Left ventricle myocardium superior (tissue), 1 donor: ENCODE results near the gene GMPR2. TPM values are rescaled to one million over a fixed set of nuclear protein-coding genes. Genes with fewer than 3 reads are reported as not detected.
"Not testable (repeated sequence)": the region's sequence is repeated elsewhere in the genome, so short reads cannot be mapped to it uniquely, and the experiment has no call there.

Experiments
- ATAC-seq: fragments of 200-7000 bp; cut with Tn5 transposase; one replicate; pipeline ENCODE4 v1.9.1; 2020; ENCODE audit warnings: mild to moderate bottlenecking, moderate library complexity
- DNase-seq: peaks from one replicate; pipeline ENCODE4 v3.0.0-alpha.2; 2020
- intact Hi-C: fragments of 100-400 bp; cut with micrococcal nuclease; formaldehyde crosslinking; loops from one replicate; pipeline ENCODE4 v1.11.0; 2022
- total RNA-seq: library from RNA; stranded (reverse); fragmentation: NEBNext Ultra II Directional; extraction: Animal tissue kit (Norgen Biotek cat#: 25700); gene quantifications from one replicate; pipeline ENCODE4 v1.2.1, GENCODE V29; 2021
- donor health status: DM: no; HTN: yes; CAD: no; lungs with severe emphysema.

GMPR2 gene
- total RNA-seq, 1 donor from 2014 or later: 29.0 TPM

DNA sequence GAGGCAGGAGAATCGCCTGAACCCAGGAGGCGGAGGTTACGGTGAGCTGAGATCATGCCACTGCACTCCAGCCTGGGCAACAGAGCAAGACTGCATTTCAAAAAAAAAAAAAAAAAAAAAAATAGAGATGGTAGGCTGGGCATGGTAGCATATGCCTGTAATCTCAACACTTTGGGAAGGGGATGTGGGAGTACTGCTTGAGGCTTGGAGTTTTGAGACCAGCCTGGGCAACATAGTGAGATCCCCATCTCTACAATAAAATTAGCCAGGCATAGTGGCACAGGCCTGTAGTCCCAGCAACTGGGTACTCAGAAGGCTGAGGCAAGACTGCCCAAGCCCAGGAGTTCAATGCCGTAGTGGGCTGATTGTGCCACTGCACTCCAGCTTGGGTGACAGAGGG lies 9.7 kb upstream of the GMPR2 start:
- intact Hi-C loops, DNase-seq, ATAC-seq: not testable (repeated sequence)

DNA sequence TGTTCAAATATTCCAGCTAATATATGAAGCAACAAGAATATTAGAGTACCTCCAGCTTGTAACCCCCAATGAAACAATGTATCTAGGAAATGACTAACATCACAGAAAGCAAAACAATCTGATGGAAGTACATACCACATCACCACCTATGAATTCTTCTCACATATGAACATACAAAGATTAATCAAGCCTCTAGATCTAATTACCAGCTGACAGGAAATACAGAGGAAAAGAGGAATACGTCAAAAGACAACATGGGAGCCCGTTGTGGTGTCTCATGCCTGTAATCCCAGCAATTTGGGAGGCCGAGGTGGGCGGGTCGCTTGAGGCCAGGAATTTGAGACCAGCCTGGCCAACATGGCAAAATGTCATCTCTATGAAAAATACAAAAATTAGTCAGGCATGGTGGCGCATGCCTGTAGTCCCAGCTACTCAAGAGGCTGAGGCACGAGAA lies 8.1 kb upstream of the GMPR2 start:
- intact Hi-C loops: no loop called here
- no peak for DNase-seq
- no peak for ATAC-seq

DNA sequence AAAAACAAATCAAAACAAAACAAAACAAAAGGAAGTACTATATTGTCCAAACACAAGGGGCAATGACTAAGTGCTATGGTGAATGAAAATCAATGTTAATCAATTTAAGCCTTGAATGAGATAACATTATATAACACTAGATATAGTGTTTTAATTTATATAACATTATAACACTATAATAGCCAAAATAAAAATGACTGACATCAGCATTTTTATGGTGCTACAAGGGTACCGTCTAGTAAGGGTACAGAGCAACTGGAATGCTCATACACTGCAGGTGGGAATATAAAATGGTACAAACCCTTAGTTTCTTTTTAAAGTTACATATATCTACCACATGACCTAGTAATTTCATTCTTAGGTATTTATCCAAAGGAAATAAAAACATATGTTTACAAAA lies 6.3 kb upstream of the GMPR2 start:
- ATAC-seq (no peak), DNase-seq (no peak)
- intact Hi-C loops: no loop called here

DNA sequence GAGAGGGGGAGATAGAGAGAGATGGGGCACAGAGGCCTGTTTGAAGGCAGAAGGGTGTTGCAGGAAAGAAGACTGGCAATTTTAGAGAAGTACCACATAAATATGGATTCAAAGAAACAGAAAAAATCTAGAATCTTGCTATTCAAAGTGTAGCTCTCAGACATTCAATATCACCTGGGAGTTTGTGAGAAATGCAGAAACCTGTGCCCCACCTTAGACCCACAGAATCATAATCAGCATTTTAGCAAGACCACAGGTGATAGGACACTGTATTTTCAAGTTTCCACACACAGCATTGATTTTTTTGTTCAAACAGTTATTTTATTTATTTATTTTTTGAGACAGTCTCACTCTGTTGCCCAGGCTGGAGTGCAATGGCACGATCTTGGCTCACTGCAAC lies 3.8 kb upstream of the GMPR2 start:
- DNase-seq (no peak), ATAC-seq (no peak)
- intact Hi-C loops: no loop called here

DNA sequence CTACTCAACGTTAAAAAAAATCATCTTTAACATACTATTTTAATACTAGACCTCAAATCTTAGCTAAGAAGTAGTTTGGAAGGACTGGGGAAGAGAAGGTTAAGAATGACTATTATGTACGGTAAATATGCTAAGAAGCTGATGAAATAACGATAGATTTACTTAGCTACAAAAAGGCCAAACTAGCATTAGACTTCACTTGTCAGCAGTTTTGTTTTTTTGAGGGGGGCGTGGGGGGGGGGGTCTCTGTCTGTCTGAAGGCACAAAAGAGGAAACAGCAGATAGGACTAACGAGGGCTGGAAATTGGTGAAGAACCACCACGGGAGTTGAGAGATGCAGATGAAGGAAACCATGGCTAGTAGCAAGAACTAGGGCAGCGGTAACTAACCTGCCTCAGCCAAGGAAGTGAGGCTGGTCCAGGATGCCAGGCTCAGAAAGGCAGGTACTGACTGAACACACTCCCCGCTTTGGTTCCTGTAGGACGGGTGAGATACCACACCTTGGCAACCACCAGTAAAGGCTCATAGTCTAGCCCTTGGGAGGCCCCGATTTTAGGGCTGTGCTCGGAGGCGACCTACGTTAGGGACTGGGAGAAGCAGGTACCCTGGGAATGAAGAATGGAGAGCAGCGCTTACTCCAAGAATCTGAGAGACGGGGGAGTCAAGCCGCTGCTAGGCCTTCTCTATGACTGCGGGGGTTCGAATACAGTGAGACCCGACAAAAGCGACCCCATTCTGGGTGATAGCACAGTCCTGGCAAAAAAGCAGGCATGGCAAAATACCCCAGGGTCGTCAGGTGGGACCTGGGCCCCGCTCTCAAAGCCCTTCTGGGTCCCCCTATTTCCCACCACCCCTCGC lies 1.2 kb upstream of the GMPR2 start:
- DNase-seq (no peak), ATAC-seq (no peak)
- intact Hi-C loops: no loop called here

DNA sequence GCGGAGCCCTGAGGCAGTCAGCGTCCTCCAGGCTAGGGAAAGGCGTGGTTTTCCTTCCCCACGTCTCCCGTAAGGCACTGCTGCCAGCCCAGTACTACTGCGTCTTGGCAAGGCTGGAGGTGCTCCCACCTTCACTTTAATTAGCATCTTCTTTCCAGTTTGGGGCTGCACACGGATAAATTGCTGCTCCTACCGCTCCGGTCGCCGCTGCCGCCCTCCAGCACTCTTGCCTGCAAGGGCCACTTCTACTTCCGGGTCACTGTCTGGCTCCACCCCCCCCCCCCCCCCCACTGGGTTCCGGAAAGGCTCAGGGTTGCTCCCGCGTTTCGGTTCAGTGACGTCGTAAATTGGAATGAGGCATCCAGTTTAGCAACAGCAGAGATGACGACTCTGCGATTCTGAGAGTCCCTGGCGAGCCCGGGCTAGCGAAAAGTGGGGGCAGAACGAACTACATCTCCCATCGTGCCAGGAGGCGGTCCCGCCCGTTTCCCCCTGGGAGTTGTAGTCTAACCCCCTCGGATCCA lies 546 bp upstream of the GMPR2 start, which contains the start of gene NEDD8:
TSS of gene NEDD8 (minus strand) at position 247 of the 524 bp plus-strand sequence. CDS start at position 147, 100 bp downstream.
- peak; percentile 90 for ATAC-seq
- intact Hi-C loops: no loop called here

DNA sequence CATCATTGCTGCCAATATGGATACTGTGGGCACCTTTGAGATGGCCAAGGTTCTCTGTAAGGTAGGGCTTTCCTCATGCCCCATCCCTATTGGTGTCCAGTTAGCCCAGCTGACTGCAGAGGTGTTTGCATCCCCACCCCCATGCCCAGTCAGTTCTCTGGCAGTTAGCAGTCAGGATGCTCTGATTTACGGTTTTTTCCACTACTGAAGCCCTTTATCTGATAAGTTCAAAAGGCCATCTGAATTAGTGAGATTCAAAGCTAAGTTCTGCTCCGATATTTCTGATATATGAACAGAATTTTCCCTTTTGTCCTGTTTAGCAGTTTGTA lies 773 bp downstream of the GMPR2 start:
- intact Hi-C loops: no loop called here
- ATAC-seq: no peak
- no peak for DNase-seq

More for the DNA sequence above, 546 bp upstream of the GMPR2 start, which contains the start of gene NEDD8:
- DNase-seq: peak; percentile 94

DNA sequence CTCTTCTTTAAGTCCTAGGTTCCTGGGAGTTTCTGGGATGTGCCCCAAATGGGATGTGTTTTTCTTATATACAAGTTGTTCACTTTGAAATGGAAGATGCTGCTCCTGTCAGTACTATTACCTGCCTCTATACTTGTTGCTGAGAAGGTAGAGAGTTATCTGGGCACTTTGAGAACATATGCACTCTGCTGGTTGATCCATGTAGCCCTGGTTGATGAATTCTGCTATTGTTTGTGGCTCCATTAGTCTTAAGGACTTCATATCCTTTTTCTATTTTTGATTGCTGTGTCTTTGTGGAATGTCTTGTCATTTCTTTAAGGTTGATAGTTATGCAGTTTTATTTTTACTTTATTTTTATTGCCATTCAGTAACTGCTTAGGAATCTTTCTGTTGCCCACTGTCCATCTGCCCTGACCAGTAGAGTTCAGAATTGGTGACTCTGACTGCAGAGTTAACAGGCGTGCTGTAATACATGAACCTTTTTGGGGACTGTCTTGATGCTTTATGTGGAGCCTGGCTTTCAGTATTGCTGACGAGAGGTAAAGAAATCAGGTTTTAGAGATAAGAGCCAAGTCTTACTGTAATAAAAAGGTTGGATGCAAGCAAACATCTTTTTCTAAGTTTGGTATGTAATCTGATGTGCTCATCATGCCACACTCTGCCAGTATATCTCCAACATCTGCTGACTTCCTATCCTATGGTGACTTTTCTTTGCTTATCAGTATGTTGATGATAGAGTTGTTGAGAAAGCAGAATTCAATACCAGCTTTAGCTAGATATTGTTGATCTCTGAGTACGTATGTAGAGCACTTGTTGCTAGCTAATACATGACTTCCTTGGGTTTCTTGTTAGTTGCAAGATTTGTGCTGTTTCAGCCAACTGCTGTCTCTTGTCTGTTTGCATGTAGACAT lies 1.6 kb downstream of the GMPR2 start:
- DNase-seq (no peak), ATAC-seq (no peak)
- intact Hi-C loops: no loop called here

DNA sequence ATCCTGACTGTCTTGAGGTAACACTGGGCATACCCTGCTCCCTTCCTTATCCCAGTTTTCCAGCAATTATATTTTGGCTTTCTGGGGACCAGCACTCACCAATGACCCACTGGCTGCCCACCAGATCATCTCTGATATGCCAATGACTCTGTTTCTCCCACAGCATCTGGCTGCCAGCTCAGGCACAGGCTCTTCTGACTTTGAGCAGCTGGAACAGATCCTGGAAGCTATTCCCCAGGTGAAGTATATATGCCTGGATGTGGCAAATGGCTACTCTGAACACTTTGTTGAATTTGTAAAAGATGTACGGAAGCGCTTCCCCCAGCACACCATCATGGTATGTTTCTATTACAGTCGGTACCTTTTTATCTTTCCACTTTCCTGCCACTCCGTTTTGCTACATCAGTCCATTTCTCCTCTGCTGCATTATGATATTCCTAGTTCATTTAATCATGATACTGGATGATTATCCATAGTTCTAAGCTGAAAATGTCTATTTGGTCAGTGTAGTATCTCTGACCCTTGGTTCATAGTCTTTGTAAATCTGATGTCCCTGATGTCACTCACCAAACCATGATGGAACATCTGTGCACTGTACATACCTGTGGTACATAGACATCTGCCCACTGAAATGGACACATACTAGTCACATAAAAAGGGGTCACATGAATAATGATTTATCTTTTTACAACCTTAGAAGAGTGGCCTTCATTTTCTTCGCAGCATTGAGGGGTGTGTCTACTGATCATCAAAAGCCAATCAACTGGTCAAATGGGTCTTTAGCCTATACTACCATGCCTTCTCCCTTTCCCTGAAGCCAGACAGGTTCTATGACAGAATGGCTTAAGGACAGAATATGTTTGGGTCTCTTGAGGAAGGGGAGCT lies 3.3 kb downstream of the GMPR2 start:
- intact Hi-C loops: no loop called here
- DNase-seq (no peak), ATAC-seq (no peak)

DNA sequence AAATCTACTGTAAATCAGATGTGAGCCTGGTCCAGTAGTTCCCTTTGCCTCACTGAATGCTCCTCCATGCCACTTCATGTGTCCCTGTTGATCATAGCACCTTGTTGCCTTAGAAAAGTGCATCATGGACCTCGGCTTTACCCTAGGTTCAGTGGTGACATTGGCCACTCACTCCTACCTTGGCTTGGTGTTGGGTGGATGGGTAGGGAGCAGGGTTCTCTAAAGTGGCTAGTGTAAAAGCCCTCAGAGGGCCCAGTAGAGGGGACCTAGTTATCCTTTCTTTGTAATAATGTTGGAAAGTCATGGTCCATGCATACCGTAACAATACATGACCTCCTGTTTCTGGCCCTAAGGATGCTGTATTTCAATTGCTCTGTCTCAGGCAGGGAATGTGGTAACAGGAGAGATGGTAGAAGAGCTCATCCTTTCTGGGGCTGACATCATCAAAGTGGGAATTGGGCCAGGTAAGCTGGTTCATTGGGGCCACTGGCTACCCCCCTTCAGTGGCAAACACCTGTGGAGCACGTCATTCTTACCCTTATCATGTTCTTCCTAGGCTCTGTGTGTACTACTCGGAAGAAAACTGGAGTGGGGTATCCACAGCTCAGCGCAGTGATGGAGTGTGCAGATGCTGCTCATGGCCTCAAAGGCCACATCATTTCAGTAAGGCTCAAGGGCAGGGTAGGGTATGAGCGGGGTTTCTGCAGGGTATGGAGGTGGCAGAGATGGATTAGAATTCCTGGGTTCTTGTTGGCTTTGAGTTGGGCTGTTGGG lies 4.1 kb downstream of the GMPR2 start:
- intact Hi-C loops: no loop called here
- ATAC-seq (no peak), DNase-seq (no peak)

DNA sequence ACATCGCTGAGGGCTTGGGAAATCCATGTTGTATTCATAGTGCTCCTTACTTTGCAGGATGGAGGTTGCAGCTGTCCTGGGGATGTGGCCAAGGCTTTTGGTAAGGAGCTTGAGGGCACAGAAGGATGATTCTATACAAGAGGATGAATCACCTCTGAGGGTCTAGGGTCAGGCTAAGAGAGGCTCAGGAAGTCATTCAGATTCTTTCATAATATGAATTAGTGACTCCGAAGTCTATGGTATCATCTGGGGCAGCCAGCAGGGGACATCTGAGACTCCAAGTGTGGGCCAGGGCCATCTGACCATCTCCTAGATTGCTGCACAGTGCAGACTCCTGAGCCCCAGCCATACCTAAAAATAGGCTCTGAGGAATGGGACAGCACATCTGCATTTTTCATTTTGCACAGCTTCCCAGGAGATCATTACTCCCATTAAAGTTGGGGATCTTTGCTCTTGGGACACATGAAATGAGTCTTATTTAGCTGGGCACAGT lies 4.8 kb downstream of the GMPR2 start:
- ATAC-seq (no peak), DNase-seq (no peak)
- intact Hi-C loops: no loop called here

DNA sequence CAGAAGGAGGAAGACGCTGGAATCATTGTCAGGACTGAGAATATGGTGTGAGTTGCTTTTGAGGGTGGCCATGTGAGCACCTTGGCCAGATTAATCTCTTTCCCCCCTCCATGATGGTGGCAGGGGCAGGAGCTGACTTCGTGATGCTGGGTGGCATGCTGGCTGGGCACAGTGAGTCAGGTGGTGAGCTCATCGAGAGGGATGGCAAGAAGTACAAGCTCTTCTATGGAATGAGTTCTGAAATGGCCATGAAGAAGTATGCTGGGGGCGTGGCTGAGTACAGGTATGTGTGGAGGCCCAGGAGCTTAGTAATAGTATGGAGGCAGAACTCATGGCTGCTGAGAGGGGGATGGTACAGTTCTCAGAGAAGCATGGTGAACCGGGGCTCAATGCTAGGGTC lies 5.4 kb downstream of the GMPR2 start:
- intact Hi-C loops: no loop called here
- no peak for DNase-seq
- ATAC-seq: no peak

DNA sequence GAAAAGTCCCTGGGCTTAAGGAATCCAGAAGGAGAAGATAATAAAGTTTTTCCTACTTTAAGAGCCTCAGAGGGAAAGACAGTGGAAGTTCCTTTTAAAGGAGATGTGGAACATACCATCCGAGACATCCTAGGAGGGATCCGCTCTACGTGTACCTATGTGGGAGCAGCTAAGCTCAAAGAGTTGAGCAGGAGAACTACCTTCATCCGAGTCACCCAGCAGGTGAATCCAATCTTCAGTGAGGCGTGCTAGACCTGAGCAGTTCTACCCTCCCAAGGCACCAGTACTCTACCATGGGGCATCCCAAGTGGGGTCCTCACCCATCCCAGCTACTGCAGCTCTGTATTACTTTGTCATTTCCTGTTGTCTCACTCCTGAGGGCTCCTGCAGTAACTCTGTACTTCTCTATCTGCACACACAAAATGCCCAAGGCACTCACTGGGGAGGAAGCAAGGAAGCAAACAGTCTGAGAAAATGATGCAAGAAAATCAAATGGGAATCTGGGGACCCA lies 5.9 kb downstream of the GMPR2 start:
- intact Hi-C loops: no loop called here
- DNase-seq (no peak), ATAC-seq (no peak)

DNA sequence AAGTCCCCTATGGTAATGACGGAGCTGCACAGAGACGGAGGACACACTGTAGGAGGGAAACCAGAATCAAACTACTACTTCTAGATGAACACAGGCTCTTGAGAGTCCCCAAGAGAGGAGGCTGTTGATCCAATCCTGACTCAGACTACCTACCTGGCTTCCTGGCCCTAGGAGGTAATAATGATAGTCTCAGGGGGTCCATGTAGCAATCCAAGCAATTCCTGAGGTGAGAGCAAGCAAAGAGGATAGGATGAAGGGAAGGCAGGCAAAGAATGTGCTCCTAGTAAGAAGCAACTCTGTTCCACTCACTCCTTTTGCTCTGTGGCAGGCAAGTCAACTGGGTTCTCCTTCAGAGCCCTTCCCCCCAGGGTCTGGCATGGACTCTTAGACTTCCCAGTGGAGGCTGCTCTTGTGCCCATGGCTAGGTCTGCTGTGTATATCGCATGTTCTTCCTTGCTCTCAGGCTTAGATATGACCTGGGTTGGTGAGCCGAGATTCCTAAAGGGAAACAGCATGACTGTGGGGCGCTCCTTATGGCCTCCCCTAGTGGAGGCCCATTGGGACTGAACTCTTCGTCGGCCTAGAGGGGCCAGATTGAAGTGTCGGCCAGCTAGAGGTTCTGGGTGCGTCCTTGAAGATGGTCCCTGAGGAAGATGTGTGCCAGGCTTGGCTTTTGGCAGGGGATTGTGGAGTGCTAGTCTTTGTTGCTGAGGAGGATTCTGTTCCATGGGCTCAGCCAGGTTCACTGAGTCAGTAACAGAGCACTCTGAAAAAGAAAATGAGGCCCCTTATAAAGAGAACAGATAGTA lies 7.6 kb downstream of the GMPR2 start:
- DNase-seq (no peak), ATAC-seq (no peak)
- intact Hi-C loops: no loop called here

DNA sequence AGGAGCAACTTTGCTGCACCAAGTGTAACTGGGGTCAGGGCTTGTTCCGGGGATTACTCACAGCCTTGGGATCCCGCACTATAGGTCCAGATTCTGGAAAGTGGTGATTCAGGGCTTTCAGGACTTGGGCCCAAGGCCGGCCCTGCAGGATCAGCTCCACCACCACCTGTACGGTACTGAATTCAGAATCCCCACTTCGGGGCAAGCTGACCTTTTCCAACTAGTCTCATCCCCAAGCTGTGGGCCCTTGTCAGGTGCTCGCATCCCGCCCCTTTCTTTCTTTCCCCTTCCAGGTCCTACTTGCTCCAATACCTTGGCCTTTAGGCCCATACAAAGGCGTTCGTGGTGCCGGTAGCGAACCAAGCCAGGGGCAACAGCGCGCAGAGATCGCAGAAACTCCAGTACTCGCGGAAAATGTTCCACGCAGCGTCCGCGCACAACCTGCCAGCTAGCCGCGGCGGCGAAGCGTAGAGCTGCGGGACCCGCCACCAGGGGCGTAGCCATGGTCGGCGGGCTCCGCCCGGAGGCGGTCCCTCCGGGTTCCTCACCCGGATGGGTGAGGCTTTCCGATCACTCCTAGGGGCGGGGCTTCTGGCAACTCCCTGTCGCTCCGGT lies 9.2 kb downstream of the GMPR2 start:
- peak; percentile 94 for DNase-seq
- ATAC-seq: peak; percentile 93
- intact Hi-C loops: no loop called here

DNA sequence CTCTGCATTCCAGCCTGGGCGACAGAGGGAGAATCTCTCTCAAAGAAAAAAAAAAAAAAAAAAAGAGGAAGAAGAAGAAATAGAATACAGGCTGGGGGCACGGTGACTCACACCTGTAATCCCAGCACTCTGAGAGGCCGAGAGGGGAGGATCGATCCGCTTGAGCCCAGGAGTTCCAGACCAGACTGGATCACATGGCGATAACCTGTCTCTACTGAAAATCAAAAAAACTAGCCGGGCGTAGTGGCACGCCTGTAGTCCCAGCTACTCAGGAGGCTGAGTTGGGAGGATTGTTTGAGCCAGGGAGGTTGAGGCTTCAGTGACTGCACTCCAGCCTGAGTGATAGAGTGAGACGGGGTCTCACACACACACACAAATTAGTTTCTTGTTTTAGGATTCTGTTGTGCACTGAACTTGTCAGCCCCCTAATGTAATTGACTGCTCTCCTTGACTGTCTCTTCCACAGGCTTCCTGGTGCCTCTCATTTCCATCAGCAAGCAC lies 10.7 kb downstream of the GMPR2 start:
- intact Hi-C loops: no loop called here
- ATAC-seq (no peak), DNase-seq (no peak)
